CD1c-positive myeloid dendritic cell (primary cell): ENCODE measurements around the gene PHLPP1.

Experiments used
- DNase-seq: peaks from one replicate; pipeline ENCODE4 v3.0.0-alpha.2; 2016; ENCODE audit errors: extremely low spot score

Gene PHLPP1

GRCh38 chr18:62978251-62979049 is 263.1 kb downstream of the PHLPP1 start:
- no peak for DNase-seq

DNA sequence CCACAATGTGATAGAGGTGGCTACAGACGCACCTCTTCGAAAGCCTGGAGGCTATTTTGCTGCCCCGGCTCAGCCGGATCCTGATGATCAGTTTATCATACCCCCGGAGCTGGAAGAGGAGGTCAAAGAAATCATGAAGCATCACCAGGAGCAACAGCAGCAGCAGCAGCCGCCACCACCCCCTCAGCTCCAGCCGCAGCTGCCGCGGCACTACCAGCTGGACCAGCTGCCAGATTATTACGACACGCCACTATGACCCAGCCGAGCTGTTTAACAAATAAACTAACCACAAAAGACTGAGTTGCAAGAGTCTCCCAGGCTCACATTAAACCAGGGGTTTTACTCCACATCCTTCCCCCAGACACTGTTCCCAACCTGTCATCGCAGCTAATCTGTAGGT is 263.8 kb downstream of the PHLPP1 start:
- peak; percentile 4 for DNase-seq

GRCh38 chr18:62979900-62980299 is 264.6 kb downstream of the PHLPP1 start:
- DNase-seq = no peak

GRCh38 chr18:62981566-62981965 is 266.2 kb downstream of the PHLPP1 start:
- no peak for DNase-seq

DNA sequence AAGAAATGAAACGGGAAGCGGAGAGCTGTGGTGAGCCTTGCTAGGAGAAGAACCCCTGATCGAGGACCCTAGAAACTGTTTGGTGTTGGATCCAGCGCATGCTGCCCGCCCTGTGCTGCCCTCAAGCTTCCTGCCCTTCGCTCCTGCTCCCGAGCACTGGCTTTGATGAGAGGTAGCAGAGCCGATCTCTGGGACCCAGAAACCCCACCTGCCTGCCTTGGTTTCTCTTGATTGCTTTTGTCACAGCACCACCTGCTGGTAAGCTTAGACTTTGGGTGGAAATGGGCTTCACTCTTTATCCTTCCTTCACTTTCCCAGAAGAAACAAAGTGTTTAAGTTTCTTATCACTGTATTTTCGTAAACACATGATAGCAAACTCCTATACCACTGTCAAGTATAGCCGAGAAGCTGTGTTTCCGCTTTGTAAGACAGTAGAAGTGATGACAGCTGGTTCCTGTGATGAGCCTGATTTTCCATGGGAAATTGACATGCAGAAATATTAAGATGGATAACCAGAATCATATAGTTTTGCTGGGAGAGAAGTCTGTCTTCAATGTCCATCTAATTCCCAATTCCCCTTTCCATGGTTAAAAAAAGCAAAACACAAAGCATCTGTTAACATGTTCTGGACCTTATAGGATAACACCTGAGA is 267.4 kb downstream of the PHLPP1 start:
- peak; percentile 43 for DNase-seq

DNA sequence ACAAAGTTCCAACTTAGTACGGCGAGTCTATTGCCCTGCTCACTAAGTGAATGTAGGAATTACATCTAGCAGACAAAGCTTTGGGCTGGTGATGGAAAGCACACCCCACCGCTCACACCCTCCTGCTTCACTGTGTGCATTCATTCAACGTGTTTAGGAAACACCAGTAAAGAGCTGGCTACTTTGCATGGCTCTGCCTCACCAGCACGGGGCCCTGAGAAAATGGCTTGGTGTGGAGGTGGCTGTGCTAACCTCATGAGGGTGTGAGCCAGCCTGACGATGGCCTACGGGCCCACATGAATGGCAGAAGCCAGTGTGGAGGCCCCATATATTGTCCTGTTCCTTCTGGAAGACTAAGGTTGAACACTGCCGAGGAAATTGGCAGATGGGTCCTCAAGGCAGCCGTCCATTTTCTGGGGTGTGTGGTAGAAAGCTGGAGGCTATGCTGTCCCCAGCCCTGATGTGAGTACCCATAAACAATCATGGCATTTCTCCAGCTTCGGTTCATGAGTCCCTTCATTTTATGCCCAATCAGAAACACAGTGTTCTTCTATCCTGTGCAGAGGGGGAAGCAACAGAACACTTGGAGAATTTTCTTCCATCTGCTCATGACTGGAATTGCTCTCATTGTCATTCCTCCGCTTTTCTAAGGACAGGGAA is 269.4 kb downstream of the PHLPP1 start:
- no peak for DNase-seq

- DNase-seq = no peak
Measured at GRCh38 chr18:62986490-62986889, 271.1 kb downstream of the PHLPP1 start.

- DNase-seq = no peak
Measured at GRCh38 chr18:62987055-62987830, 271.9 kb downstream of the PHLPP1 start.

DNA sequence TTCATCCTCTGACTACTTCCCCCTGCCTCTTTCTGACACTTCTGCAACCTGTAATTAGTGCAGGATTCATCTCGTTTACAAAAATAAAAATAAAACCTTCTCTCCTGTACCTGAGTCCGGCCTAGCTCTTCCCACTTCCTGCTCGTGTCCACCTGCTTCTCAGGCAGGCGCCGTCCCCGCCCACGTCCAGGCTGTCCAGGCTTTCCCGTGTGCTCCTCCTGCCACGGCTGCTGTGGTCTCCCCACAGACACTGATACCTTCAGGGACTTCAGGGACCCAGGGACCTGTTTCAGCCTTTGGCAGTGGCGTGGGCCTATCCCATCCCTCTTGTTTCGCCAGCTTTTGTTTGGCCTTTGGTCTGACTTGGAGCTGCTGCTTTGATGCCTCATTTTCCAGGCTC is 272.5 kb downstream of the PHLPP1 start:
- no peak for DNase-seq

- DNase-seq = no peak
Measured at GRCh38 chr18:62988471-62988870, 273.1 kb downstream of the PHLPP1 start.

DNA sequence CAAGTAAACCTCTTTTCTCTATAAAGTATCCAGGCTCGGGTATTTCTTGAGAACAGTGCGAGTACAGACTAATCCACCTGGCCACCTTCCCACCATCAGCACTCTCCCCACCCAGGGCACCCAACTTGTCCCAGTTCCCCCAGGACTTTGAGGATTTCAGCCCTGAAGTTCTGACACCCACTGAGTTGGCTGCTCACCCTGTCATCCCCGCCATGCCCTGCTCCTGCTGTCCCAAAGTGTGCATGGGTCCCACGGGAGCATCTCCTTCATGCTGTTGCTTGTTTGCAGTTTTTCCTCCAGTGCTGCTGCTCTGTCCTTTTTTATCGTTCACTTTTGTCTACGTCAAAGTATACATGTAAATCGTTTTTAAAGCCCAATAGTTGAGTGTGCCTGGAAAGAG is 273.9 kb downstream of the PHLPP1 start:
- no peak for DNase-seq

DNA sequence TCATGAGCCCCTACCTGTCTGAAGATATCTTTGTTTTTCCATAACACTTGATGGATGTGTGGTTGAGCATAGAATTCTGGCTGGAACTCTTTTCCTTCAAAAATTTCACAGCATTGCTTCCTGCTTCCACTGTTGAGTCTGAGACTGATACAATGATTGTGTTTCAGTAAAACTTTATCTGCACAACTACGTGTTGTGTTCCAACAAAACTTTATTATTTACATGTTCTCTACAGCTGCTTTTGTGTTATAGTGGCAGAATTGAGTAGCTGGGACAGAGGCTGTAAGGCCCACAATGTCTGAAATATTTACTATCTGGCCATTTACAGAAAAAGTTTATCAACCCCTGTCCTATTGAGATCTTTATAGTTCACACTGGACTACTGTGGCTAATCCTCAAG is 275.3 kb downstream of the PHLPP1 start:
- DNase-seq = no peak

- no peak for DNase-seq
Measured at GRCh38 chr18:62991389-62991788, 276.0 kb downstream of the PHLPP1 start.

- no peak for DNase-seq
Measured at GRCh38 chr18:62991959-62992358, 276.6 kb downstream of the PHLPP1 start.

DNA sequence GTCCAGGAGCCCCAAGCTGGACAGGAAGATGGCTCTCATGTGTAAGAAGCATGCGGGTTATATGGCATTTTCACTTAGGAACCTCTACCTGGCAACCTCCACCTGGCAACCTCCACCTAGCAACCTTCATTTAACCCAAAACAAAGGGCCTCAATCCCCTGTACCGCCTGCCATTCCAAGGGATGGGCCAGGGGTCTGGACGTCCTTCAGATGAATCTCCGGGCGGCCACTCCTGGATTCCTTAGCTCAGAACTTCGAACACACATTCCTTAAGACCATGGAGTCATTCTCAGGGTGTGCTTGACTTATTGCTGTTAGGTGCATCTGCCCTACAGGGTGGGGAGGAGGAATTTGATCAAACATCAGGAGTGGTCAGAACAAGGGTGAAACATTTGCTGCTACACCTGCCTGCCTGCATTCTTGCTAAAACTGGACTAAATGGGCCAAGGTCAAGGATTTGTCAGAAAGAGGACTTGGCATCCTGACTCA is 277.6 kb downstream of the PHLPP1 start:
- DNase-seq = no peak

DNA sequence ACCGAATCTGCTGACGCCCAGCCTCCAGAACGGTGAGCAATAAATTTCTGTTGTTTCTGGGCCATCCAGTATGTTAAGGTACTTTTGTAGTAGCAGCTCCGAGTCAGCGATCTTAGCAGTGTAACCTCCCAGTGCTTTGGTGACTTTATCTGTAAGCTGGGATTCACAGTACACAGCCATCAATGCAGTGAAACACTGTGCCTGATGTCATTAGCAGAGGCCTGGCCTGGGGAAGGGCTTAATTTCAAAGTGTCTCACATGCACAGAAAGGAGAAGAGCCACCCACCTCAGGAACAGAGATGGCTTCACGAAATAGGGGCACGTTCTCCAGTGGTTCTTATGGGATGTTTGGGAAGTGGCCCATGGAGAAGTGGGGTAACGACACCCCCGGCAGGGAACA is 281.2 kb downstream of the PHLPP1 start:
- DNase-seq = no peak

DNA sequence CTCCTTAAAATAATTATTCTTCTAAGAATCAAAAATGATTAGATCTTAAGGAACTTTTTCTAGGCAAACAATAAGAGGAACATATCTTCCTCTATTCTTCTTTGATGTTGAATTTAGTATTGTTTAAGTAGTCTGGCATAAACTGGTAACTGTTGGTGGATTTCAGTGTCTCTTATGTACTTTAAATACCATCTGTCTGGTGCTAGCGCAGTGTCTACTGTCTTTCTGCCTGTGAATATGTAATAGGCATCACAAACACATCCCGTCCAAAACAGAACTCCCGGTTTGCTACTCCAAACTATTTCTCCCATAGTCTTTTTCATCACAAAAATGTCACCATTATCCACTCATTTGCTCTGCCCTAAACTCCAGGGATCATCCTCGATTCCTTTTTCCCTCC is 281.7 kb downstream of the PHLPP1 start:
- DNase-seq = no peak

DNA sequence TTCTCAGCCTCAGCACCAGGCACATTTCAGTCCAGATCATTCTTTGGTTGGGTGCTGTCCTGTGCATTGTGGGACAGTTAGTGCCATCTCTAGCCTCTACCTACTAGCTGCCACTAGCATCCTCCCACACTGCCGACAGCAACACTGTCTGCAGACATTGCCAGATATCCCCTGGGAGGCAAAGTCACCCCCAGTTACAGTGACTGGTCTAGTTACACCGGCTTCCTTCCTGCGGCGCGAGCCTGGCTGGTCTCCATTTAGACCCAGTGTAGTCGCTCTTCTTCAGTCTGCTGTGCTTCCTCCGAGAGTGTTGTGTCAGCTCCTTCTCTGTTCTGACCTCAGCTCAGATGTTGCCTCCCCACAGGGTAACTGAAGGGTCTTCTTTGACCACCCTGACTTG is 283.1 kb downstream of the PHLPP1 start:
- no peak for DNase-seq

- DNase-seq = no peak
Measured at GRCh38 chr18:62999392-62999791, 284.1 kb downstream of the PHLPP1 start.

DNA sequence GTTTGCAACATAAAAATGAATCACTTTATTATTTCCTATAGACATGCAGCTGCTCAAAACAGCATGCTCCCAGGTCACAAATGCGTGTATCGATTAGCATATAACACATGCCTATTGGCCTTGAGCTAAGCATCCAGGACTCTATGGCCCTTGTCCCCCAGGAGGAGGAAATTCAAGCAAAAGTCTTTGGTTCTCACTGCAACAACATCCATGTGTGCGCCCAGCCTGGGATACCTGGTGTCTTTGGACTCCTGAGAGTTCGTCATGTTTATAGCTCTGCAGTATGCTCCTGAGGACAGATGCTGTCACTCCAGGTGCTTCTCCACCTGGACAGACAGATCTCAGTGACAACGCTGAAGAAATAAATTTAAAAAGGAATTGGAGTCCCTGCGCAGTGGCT is 284.6 kb downstream of the PHLPP1 start:
- no peak for DNase-seq

DNA sequence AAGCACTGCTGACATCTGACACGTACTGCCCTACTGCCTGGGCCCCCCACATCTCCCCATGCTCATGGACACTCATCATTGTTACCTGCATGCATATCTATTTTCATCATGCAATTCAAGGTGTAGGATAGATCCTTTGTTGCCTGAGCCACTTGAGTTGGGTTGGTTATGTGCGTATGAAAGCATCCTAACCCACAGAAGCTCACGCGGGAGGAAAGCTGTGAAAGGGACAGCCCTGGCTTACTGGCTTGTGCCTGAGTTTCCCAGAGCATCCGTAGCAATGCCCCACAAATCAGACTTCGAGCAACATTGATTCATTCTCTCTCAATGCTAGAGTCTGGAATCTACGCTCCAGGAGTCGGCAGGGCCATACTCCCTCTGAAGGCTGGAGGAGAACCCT is 285.5 kb downstream of the PHLPP1 start:
- no peak for DNase-seq

GRCh38 chr18:63001861-63002260 is 286.5 kb downstream of the PHLPP1 start:
- no peak for DNase-seq
